A549 (cell line): ENCODE results near the gene ZSWIM3.

Experiments
- BHLHE40 ChIP-seq: IDR thresholded peaks from 2 replicates; pipeline ENCODE4 v1.6.1; 2012; ENCODE audit warnings: low read depth, low read length, inconsistent platforms
- CBX2 ChIP-seq: fragments of 200-600 bp; sonication (generic); IDR thresholded peaks from 2 replicates; pipeline ENCODE4 v1.6.1; 2016; ENCODE audit warnings: low read depth, mild to moderate bottlenecking, borderline replicate concordance
- CTCF ChIP-seq: fragments of >200 bp; sonication (Bioruptor Twin); formaldehyde crosslinking; IDR thresholded peaks from 3 replicates; pipeline ENCODE4 v1.5.1; 2016
- EHMT2 ChIP-seq: fragments of 200-600 bp; sonication (generic); IDR thresholded peaks from 2 replicates; pipeline ENCODE4 v1.6.1; 2016; ENCODE audit warnings: antibody characterized with exemption, low read depth, mild to moderate bottlenecking, moderate library complexity
- EP300 ChIP-seq, 2 experiments: fragments of >200 bp; sonication (Bioruptor Twin); formaldehyde crosslinking; IDR thresholded peaks; 2 replicates in 1 of 2; 3 replicates in 1 of 2; pipeline ENCODE4 v1.6.1; 2016 to 2017
- JUN ChIP-seq, 2 experiments: fragments of >200 bp; sonication (Bioruptor Twin); formaldehyde crosslinking; IDR thresholded peaks; 2 replicates in 1 of 2; 3 replicates in 1 of 2; pipeline ENCODE4 v1.6.1; 2016 to 2017
- SMC3 ChIP-seq: fragments of >200 bp; sonication (Bioruptor Twin); formaldehyde crosslinking; IDR thresholded peaks from 3 replicates; pipeline ENCODE4 v1.6.1; 2018; ENCODE audit warnings: inconsistent platforms

DNA sequence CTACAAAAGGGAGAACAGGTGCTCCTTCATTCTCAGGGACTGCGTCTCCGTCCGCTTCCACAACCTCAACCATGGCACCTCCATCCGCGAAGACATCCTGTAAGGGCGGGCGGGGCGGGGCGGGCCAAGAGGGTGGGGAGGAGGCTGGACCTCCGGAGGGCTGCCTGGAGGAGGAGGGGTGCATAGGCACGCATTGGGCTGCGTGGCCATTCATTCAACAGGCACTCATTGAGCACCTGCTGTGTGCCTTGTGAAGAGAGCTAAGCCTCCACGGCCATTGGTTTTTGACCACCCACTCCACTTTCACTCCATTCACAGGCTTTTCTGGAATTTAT, 435 bp downstream of the ZSWIM3 start:
- TF ChIP-seq CTCF (no peak), SMC3 (no peak), BHLHE40 (no peak), CBX2 (no peak), JUN (IDR thresholded peaks at IDR 0.05) (no peak), EHMT2 (no peak), EP300 (IDR thresholded peaks at IDR 0.05) (no peak)
